ENCODE data around the gene TICAM1. TPM values are rescaled to one million over a fixed set of nuclear protein-coding genes. Genes with fewer than 3 reads are reported as not detected.

TICAM1 gene
- total and polyA plus RNA-seq, 2 experiments from 2014 or later: 0.32 to 0.38 TPM

DNA sequence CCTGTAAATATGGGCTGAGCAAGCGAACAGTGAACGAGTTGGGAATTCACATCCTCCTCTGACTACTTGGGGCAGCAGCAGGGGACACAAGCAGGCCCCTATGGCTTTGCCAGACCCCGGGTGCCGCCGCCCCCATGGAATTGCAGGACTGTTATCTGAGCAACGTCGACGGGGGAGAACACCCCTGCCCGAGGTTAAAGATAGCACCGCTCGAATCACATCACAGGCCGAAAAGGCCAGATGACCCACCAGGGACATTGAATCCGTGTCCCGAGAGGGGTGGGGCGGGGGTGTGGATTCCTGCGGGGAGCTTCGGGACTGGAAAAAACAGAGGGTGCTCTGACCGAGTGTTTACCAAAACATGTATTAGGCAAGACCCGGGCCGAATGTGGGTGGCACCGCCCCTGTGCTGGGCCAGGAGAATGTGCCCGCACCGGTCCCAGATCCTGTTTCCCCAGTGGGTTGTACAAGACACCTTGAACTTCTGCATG lies 30.9 kb downstream of the TICAM1 start:
- no peak overlapping the region for H3K27ac Mint-ChIP-seq
- Histone ChIP-seq H3K27me3 (ENCODE audit: insufficient read depth) (no peaks in the 10 kb centered on the region), H4K20me1 (replicated peaks; ENCODE audit: insufficient read depth) (no peaks in the 10 kb centered on the region), H3K4me1 (ENCODE audit: insufficient read depth) (no peaks in the 10 kb centered on the region), H2AFZ (no peak overlapping the region), H3K4me3 (no peak overlapping the region), H3F3A (replicated peaks; ENCODE audit: low read depth) (no peaks in the 10 kb centered on the region), H3K36me3 (ENCODE audit: insufficient read depth) (no peaks in the 10 kb centered on the region), H3K27ac (ENCODE audit: low read depth) (no peak overlapping the region), H3K9me2 (ENCODE audit: insufficient read depth) (no peaks in the 10 kb centered on the region), H3K79me2 (replicated peaks; ENCODE audit: insufficient read depth) (peaks cover 7% of the 10 kb centered on the region; the same call in 1 of the 2 replicates), H3K4me2 (no peak overlapping the region)
- H3K4me1 Mint-ChIP-seq: no peaks in the 10 kb centered on the region
- H3K36me3 Mint-ChIP-seq (ENCODE audit: low read depth): peaks cover 33% of the 10 kb centered on the region
- TF ChIP-seq CTCF (conservative IDR thresholded peaks at IDR 0.05; ENCODE audit: low read depth in 2 of 2) (no peak), JUNB (IDR thresholded peaks at IDR 0.05; ENCODE audit: unreplicated experiment) (no peak), NANOG (IDR thresholded peaks at IDR 0.05; ENCODE audit: borderline replicate concordance) (no peak), EZH2phosphoT487 (IDR thresholded peaks at IDR 0.05; ENCODE audit: unreplicated experiment) (no peak), POLR2AphosphoS5 (IDR thresholded peaks at IDR 0.05; ENCODE audit: low read depth) (no peak), EZH2 (IDR thresholded peaks at IDR 0.05; ENCODE audit: low read depth, unreplicated experiment) (no peak), REST (IDR thresholded peaks at IDR 0.05; ENCODE audit: unreplicated experiment) (no peak), CREB1 (CRISPR knock-in tag; IDR thresholded peaks at IDR 0.05; ENCODE audit: low read depth) (no peak)
- TF ChIP-seq, protein P1, sequence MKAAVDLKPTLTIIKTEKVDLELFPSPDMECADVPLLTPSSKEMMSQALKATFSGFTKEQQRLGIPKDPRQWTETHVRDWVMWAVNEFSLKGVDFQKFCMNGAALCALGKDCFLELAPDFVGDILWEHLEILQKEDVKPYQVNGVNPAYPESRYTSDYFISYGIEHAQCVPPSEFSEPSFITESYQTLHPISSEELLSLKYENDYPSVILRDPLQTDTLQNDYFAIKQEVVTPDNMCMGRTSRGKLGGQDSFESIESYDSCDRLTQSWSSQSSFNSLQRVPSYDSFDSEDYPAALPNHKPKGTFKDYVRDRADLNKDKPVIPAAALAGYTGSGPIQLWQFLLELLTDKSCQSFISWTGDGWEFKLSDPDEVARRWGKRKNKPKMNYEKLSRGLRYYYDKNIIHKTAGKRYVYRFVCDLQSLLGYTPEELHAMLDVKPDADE (IDR thresholded peaks at IDR 0.05): no peak
- TF ChIP-seq, protein P2, sequence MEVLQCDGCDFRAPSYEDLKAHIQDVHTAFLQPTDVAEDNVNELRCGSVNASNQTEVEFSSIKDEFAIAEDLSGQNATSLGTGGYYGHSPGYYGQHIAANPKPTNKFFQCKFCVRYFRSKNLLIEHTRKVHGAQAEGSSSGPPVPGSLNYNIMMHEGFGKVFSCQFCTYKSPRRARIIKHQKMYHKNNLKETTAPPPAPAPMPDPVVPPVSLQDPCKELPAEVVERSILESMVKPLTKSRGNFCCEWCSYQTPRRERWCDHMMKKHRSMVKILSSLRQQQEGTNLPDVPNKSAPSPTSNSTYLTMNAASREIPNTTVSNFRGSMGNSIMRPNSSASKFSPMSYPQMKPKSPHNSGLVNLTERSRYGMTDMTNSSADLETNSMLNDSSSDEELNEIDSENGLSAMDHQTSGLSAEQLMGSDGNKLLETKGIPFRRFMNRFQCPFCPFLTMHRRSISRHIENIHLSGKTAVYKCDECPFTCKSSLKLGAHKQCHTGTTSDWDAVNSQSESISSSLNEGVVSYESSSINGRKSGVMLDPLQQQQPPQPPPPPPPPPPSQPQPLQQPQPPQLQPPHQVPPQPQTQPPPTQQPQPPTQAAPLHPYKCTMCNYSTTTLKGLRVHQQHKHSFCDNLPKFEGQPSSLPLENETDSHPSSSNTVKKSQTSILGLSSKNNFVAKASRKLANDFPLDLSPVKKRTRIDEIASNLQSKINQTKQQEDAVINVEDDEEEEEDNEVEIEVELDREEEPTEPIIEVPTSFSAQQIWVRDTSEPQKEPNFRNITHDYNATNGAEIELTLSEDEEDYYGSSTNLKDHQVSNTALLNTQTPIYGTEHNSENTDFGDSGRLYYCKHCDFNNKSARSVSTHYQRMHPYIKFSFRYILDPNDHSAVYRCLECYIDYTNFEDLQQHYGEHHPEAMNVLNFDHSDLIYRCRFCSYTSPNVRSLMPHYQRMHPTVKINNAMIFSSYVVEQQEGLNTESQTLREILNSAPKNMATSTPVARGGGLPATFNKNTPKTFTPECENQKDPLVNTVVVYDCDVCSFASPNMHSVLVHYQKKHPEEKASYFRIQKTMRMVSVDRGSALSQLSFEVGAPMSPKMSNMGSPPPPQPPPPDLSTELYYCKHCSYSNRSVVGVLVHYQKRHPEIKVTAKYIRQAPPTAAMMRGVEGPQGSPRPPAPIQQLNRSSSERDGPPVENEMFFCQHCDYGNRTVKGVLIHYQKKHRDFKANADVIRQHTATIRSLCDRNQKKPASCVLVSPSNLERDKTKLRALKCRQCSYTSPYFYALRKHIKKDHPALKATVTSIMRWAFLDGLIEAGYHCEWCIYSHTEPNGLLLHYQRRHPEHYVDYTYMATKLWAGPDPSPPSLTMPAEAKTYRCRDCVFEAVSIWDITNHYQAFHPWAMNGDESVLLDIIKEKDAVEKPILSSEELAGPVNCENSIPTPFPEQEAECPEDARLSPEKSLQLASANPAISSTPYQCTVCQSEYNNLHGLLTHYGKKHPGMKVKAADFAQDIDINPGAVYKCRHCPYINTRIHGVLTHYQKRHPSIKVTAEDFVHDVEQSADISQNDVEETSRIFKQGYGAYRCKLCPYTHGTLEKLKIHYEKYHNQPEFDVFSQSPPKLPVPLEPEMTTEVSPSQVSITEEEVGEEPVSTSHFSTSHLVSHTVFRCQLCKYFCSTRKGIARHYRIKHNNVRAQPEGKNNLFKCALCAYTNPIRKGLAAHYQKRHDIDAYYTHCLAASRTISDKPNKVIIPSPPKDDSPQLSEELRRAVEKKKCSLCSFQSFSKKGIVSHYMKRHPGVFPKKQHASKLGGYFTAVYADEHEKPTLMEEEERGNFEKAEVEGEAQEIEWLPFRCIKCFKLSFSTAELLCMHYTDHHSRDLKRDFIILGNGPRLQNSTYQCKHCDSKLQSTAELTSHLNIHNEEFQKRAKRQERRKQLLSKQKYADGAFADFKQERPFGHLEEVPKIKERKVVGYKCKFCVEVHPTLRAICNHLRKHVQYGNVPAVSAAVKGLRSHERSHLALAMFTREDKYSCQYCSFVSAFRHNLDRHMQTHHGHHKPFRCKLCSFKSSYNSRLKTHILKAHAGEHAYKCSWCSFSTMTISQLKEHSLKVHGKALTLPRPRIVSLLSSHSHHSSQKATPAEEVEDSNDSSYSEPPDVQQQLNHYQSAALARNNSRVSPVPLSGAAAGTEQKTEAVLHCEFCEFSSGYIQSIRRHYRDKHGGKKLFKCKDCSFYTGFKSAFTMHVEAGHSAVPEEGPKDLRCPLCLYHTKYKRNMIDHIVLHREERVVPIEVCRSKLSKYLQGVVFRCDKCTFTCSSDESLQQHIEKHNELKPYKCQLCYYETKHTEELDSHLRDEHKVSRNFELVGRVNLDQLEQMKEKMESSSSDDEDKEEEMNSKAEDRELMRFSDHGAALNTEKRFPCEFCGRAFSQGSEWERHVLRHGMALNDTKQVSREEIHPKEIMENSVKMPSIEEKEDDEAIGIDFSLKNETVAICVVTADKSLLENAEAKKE (CRISPR knock-in tag; IDR thresholded peaks at IDR 0.05): no peak
- H3K27me3 Mint-ChIP-seq (ENCODE audit: insufficient read depth, low read depth, poor library complexity): peaks cover 8% of the 10 kb centered on the region
- no peak for ATAC-seq
- H3K9me3 Mint-ChIP-seq: peaks cover 7% of the 10 kb centered on the region; the same call in 1 of the 3 replicates
- H3K4me3 Mint-ChIP-seq: no peak overlapping the region
- DNase-seq (ENCODE audit: low spot score): no peak

Measured in GM23338 (cell line).